GM19025 (cell line): ENCODE results near the gene HK2.

Experiments used
- ATAC-seq: cut with Tn5 transposase; IDR thresholded peaks from one replicate; pipeline ENCODE4 v1.9.1; 2021; ENCODE audit warnings: mild to moderate bottlenecking, low read depth, moderate library complexity; ENCODE audit not compliant: unreplicated experiment

HK2 gene

GRCh38 chr2:74924463-74925265 is 90.7 kb downstream of the HK2 start:
- no peak for ATAC-seq

DNA sequence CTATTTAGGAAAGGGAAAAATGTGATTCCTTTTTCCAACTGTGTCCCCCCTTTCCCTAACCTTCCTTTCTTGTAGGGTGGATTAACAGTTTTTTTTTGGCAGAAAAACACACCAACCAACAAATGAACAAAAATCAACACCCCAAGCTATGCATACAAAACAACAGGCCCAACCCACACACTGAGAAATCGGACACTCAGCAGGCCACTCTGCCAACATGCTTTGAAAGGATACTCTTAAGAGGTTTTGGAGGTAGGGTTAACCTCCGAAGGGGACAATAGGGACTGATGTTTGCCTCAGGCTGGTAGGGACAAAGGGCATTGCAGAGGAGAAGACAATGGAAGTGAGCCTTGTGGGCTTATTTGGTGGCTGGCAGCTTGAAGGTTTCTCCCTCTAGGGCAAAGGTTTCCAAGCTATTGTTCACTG is 91.4 kb downstream of the HK2 start:
- ATAC-seq, result no peak

DNA sequence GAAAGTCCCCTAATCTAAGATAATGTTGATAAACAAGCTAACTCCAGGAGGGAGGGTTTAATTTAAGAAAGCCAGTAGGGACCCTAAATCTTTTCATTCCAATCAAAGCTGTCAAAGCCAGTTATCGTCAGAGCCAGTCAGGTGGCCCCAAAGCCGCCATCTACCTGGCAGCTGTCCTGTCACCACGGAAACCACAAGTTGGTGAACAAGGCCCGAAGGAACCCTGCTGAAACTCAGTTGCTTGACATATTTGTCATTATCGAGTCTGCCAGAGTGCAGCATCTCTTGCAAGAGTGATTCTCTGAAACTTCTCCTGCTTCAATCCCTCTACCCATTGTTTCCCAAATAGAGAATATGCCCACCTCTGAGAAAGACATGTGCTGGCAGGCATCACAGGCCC is 93.7 kb downstream of the HK2 start:
- ATAC-seq, result no peak

- ATAC-seq, result no peak
Measured at GRCh38 chr2:74930811-74931486, 97.0 kb downstream of the HK2 start.

GRCh38 chr2:74931940-74932339 is 98.0 kb downstream of the HK2 start:
- no peak for ATAC-seq

GRCh38 chr2:74935975-74936391 is 102.1 kb downstream of the HK2 start:
- no peak for ATAC-seq

- ATAC-seq, result no peak
Measured at GRCh38 chr2:74937221-74937880, 103.4 kb downstream of the HK2 start.

DNA sequence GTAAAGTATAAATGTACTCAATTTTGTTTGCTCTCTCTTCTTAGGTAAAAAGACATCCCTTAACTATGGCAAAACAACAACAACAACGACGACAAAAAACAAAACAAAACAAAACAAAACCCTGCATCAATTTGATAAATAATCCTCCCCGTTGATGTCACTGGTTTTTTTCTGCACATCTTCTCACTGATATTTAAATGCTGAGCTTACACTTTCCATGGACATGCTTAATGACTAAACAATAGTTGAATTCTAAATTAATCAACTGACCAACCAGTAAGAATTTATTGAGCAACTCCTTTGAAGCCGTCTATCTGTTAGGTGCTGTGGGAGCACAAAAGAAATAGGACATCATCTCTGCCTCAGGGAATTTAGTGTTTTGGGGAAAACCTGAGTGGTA is 104.3 kb downstream of the HK2 start:
- no peak for ATAC-seq

DNA sequence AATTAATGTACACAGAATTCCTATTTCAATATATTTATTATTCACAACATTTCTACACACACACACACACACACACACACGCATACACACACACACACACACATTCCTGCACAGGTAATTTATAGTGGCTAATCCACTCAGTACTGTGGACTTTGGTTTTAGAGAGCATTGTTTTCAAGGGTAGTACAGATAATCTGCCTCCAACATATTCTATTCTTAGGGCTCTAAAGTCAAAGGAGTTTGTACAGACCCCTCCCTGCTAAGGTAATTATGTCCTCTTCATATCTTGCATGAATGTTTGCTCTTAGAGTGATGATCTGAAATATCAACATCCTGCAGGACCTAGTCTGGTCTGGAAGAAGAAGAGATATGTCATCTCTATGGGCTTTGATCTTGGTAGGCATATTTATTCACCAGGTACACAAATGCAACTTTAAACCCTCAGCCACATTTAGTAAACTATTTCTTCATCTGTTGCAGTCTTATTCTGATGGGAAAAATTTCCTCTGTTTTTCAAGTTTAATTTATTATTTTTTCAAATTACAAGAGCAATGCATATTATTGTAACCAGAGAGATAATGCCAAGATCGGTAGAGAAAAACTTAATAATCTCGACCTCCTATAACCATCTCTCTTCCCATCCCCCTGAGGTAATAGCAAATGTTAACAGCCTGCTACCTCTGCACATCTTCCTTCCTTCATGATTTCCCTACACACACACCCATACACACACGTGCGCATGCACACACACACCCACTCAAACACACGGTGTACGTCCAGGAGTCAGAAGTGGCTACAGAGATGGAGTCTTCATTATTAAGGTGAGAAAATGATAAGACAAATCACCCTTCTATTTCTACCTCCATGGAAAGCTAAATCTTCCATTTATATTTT is 106.2 kb downstream of the HK2 start:
- no peak for ATAC-seq

GRCh38 chr2:74941284-74941683 is 107.4 kb downstream of the HK2 start:
- ATAC-seq, result no peak

- no peak for ATAC-seq
Measured at GRCh38 chr2:74942263-74942662, 108.3 kb downstream of the HK2 start.
